Measurements from ENCODE around the gene PRRC1.

DNA sequence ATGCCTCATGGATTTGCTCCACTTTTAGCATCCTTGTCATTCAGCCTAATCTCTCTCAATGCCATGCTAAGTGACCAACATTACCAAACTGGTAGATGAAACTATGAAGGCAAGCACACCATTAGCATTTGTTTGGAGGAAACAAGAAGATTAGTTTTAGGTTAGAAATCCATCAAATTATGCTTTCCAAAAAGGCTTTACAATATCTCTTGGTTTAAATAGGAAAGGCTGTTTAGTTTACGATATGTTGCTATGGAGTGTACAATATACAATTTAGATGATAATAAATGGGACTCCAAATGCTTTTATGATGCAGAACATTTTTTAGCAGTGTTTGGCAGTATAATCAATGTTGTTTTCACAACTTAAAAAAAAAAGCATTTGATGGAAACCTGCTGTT, 83.7 kb downstream of the PRRC1 start:
- TF ChIP-seq, protein P1, sequence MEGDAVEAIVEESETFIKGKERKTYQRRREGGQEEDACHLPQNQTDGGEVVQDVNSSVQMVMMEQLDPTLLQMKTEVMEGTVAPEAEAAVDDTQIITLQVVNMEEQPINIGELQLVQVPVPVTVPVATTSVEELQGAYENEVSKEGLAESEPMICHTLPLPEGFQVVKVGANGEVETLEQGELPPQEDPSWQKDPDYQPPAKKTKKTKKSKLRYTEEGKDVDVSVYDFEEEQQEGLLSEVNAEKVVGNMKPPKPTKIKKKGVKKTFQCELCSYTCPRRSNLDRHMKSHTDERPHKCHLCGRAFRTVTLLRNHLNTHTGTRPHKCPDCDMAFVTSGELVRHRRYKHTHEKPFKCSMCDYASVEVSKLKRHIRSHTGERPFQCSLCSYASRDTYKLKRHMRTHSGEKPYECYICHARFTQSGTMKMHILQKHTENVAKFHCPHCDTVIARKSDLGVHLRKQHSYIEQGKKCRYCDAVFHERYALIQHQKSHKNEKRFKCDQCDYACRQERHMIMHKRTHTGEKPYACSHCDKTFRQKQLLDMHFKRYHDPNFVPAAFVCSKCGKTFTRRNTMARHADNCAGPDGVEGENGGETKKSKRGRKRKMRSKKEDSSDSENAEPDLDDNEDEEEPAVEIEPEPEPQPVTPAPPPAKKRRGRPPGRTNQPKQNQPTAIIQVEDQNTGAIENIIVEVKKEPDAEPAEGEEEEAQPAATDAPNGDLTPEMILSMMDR (IDR thresholded peaks at IDR 0.05): no peak
- TF ChIP-seq POLR2A (IDR thresholded peaks at IDR 0.05): no peak

All from adrenal gland (tissue), 5 donors.